Left colon (tissue), 2 donors: ENCODE measurements around the gene KY. TPM values are rescaled to one million over a fixed set of nuclear protein-coding genes. Genes with fewer than 3 reads are reported as not detected.

Experiments used
- ATAC-seq: fragments of 200-7000 bp; cut with Tn5 transposase; one replicate; pipeline ENCODE4 v1.9.1; 2020; ENCODE audit warnings: mild to moderate bottlenecking, moderate library complexity
- DNase-seq, 2 donors: peaks; one replicate each; pipeline ENCODE4 v3.0.0-alpha.2; 2020
- intact Hi-C, 2 donors: fragments of 100-400 bp; cut with DNase I in 1 of 2; cut with micrococcal nuclease in 1 of 2; formaldehyde crosslinking; loops; one replicate each; pipeline versions ENCODE4 v1.11.2 to v1.14.0; 2022; cut with DNase I, micrococcal nuclease
- total RNA-seq, 2 donors: library from RNA; stranded (reverse); fragmentation: NEBNext Ultra II Directional; extraction: Animal tissue kit (Norgen Biotek cat#: 25700); gene quantifications; one replicate each; pipeline ENCODE4 v1.2.1, GENCODE V29; 2021
- donor health status: DM: no; HTN: no; CAD: no.
- donor health status: DM: yes; HTN: yes; CAD: no.

The KY gene
- total RNA-seq, 2 donors from 2014 or later, result 0.25 TPM; not detected in 1

- ATAC-seq (no peak), DNase-seq (no peak)
- intact Hi-C loops, result no loop called here
These were observed 40.1 kb downstream of the KY start for GRCh38 chr3:134610432-134611385.

GRCh38 chr3:134609821-134610431 lies 40.9 kb downstream of the KY start:
- intact Hi-C loops, result no loop called here
- DNase-seq (no peak), ATAC-seq (no peak)

- no peak for DNase-seq
- ATAC-seq, result no peak
- intact Hi-C loops, result no loop called here
These were observed 41.9 kb downstream of the KY start for GRCh38 chr3:134608771-134609435.

GRCh38 chr3:134608023-134608770 lies 42.6 kb downstream of the KY start:
- ATAC-seq (no peak), DNase-seq (no peak)
- intact Hi-C loops, result no loop called here

- intact Hi-C loops, result no loop called here
- no peak for DNase-seq
- ATAC-seq, result no peak
These were observed 43.5 kb downstream of the KY start for GRCh38 chr3:134607054-134608022.

GRCh38 chr3:134606033-134607025 lies 44.5 kb downstream of the KY start:
- ATAC-seq, result no peak
- intact Hi-C loops, result no loop called here
- no peak for DNase-seq

GRCh38 chr3:134605556-134605955 lies 45.3 kb downstream of the KY start:
- intact Hi-C loops, result no loop called here
- no peak for DNase-seq
- no peak for ATAC-seq

GRCh38 chr3:134603956-134604355 lies 46.9 kb downstream of the KY start:
- DNase-seq, result no peak
- intact Hi-C loops, result no loop called here
- ATAC-seq, result no peak

- no peak for DNase-seq
- no peak for ATAC-seq
- intact Hi-C loops, result no loop called here
These were observed 47.3 kb downstream of the KY start for GRCh38 chr3:134603480-134603879.

GRCh38 chr3:134602440-134602814 lies 48.4 kb downstream of the KY start:
- intact Hi-C loops, result no loop called here
- DNase-seq (no peak), ATAC-seq (no peak)

- peak in 1 of 2 donors; percentile 16 for DNase-seq
- ATAC-seq, result no peak
- intact Hi-C loops, result no loop called here
These were observed 49.0 kb downstream of the KY start for GRCh38 chr3:134601539-134602439.

GRCh38 chr3:134600685-134601463 lies 49.9 kb downstream of the KY start:
- intact Hi-C loops, result no loop called here
- DNase-seq, result peak in 1 of 2 donors; percentile 59
- ATAC-seq, result peak; percentile 81

GRCh38 chr3:134600206-134600605 lies 50.6 kb downstream of the KY start:
- DNase-seq (no peak), ATAC-seq (no peak)
- intact Hi-C loops, result no loop called here

- intact Hi-C loops, result loop anchor here in 1 of 2 donors (10.0 kb wide), 1 partner anchor 1296 kb away; no protein-coding TSS in a partner anchor
- ATAC-seq, result no peak
- DNase-seq, result no peak
These were observed 51.9 kb downstream of the KY start for GRCh38 chr3:134598763-134599545.
